A549 (cell line): ENCODE data around the gene NTNG2.
A peak's percentile ranks its signal among the peaks of the same experiment; 100 is the strongest.

ENCODE experiments used
- CHD4 ChIP-seq: fragments of 200-600 bp; sonication (generic); IDR thresholded peaks from 2 replicates; pipeline ENCODE4 v1.6.1; 2016; ENCODE audit warnings: antibody characterized with exemption, mild to moderate bottlenecking, borderline replicate concordance
- CTCF ChIP-seq: fragments of >200 bp; sonication (Bioruptor Twin); formaldehyde crosslinking; IDR thresholded peaks from 3 replicates; pipeline ENCODE4 v1.5.1; 2016
- EP300 ChIP-seq, 2 experiments: fragments of >200 bp; sonication (Bioruptor Twin); formaldehyde crosslinking; IDR thresholded peaks; 2 replicates in 1 of 2; 3 replicates in 1 of 2; pipeline ENCODE4 v1.6.1; 2016 to 2017
- KDM1A ChIP-seq: fragments of 200-600 bp; sonication (generic); IDR thresholded peaks from 2 replicates; pipeline ENCODE4 v1.6.1; 2016; ENCODE audit warnings: low read depth, mild to moderate bottlenecking
- MAFK ChIP-seq: fragments of 450-650 bp; IDR thresholded peaks from 2 replicates; pipeline ENCODE4 v1.6.1; 2014; ENCODE audit not compliant: partially characterized antibody
- MAX ChIP-seq: IDR thresholded peaks from 2 replicates; pipeline ENCODE4 v1.6.1; 2012
- POLR2A ChIP-seq: IDR thresholded peaks from 2 replicates; pipeline ENCODE4 v1.6.1; 2012; ENCODE audit warnings: mild to moderate bottlenecking, low read length
- POLR2AphosphoS2 ChIP-seq: conservative IDR thresholded peaks from 2 replicates; pipeline ENCODE4 v1.6.1; 2012; ENCODE audit warnings: low read length, improper control_type of control experiment, inconsistent platforms

GRCh38 chr9:132266017-132266416 lies 104.2 kb downstream of the NTNG2 start:
- TF ChIP-seq CTCF = no peak
- TF ChIP-seq KDM1A = peak; percentile 28; the same call in 1 of the 2 replicates
- no peak for TF ChIP-seq MAX
- no peak for TF ChIP-seq CHD4
- TF ChIP-seq EP300 (IDR thresholded peaks at IDR 0.05) = no peak
- no peak for TF ChIP-seq MAFK
- TF ChIP-seq POLR2A = no peak
- no peak for TF ChIP-seq POLR2AphosphoS2
